GM19455 (cell line): ENCODE results near the gene CRHBP.

ENCODE experiments used
- ATAC-seq: cut with Tn5 transposase; IDR thresholded peaks from one replicate; pipeline ENCODE4 v1.9.1; 2021; ENCODE audit not compliant: unreplicated experiment

CRHBP gene

DNA sequence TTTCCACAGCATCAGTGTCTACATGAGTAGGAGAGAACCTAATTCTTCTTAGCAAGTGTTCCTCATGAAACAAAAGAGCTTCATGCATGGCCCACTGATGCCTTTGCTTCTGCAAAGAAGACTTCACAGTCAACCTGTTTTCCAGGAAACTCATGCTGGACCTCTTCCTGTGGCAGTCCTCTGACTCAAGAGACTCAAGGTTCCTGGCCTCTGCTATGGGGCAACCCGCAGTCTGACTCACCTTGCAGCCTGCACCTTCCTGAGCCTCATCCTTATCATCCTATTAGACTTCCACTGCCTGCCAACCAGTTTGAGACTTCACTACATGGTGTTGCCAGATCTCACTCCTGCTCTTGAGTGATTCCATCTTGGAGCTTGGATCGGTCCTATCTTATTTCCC, 59.8 kb downstream of the CRHBP start:
- ATAC-seq: no peak

GRCh38 chr5:77015938-77016569, 63.2 kb downstream of the CRHBP start:
- ATAC-seq: no peak

GRCh38 chr5:77016962-77017361, 64.1 kb downstream of the CRHBP start:
- ATAC-seq: no peak

DNA sequence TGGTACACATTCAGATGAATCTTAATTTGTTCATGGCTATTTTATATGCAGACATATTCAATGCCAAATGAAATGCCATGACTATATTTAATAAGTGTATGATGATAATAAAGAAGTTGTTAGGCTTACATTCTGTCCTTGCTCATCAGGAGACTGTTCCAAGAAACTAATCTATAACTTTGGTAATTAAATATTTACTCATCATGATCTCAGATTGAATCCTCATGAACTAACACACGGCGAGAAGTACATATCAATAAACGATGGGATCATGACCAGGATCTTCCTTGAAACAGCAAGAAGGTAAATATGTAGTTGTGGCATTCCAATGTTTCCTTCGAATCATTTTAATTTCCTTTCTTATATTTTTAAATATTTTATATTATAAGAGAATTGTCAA, 64.8 kb downstream of the CRHBP start:
- no peak for ATAC-seq
